Thyroid gland (tissue), 4 donors: ENCODE measurements around the gene WRAP53.

Source experiments
- CTCF ChIP-seq, 6 experiments: fragments of 200-600 bp in 3 of 6; fragments of 450-650 bp in 3 of 6; sonication (generic) in 3 of 6; IDR thresholded peaks; one replicate each; pipeline ENCODE4 v1.5.1; 2016 to 2019; ENCODE audit warnings: antibody characterized with exemption in 6 of 6, mild to moderate bottlenecking in 2 of 6, inconsistent platforms in 1 of 6, moderate library complexity in 1 of 6
- POLR2A ChIP-seq, 2 donors: fragments of 450-650 bp; IDR thresholded peaks; one replicate each; pipeline ENCODE4 v1.6.1; 2017; ENCODE audit warnings: antibody characterized with exemption in 2 of 2, mild to moderate bottlenecking in 2 of 2, moderate library complexity in 1 of 2

GRCh38 chr17:7676533-7676932 is 11.7 kb upstream of the WRAP53 start:
- TF ChIP-seq CTCF (IDR thresholded peaks at IDR 0.05) (no peak), POLR2A (IDR thresholded peaks at IDR 0.05) (no peak)
